H1 (cell line): ENCODE results near the gene POU5F1.
"Not testable (repeated sequence)": the region's sequence is repeated elsewhere in the genome, so short reads cannot be mapped to it uniquely, and the experiment has no call there.

Source experiments
- CEBPB ChIP-seq: IDR thresholded peaks from 2 replicates; pipeline ENCODE4 v1.6.1; 2012; ENCODE audit warnings: low read depth, low read length
- CHD1 ChIP-seq: IDR thresholded peaks from 2 replicates; pipeline ENCODE4 v1.6.1; 2012; ENCODE audit warnings: low read depth, low read length, improper control_type of control experiment
- HDAC6 ChIP-seq: IDR thresholded peaks from one replicate; pipeline ENCODE4 v1.7.1; 2012; ENCODE audit warnings: low read depth, mild to moderate bottlenecking, inconsistent platforms, low read length, moderate library complexity
- KDM1A ChIP-seq: fragments of 200-600, 300-600 bp; sonication (generic); IDR thresholded peaks from 2 replicates; pipeline ENCODE4 v1.7.1; 2016; ENCODE audit warnings: mild to moderate bottlenecking, low read length, borderline replicate concordance
- POLR2A ChIP-seq, 2 experiments: IDR thresholded peaks; 1 replicate in 1 of 2; 2 replicates in 1 of 2; pipeline ENCODE4 v1.6.1; 2011; ENCODE audit warnings: low read depth in 2 of 2, low read length in 2 of 2, mild to moderate bottlenecking in 2 of 2; ENCODE audit errors: control extremely low read depth in 1 of 2
- POLR2AphosphoS5 ChIP-seq: IDR thresholded peaks from 2 replicates; pipeline ENCODE4 v1.6.1; 2011; ENCODE audit warnings: low read depth, low read length
- RAD21 ChIP-seq, 2 experiments: IDR thresholded peaks in 1 of 2; conservative IDR thresholded peaks in 1 of 2; 2 replicates each; pipeline ENCODE4 v1.6.1; 2011; ENCODE audit warnings: low read depth in 2 of 2, low read length in 2 of 2, improper control_type of control experiment in 1 of 2, inconsistent platforms in 1 of 2, mild to moderate bottlenecking in 1 of 2, moderate library complexity in 1 of 2
- RFX5 ChIP-seq: IDR thresholded peaks from 2 replicates; pipeline ENCODE4 v1.6.1; 2011; ENCODE audit warnings: low read depth, low read length, improper control_type of control experiment, borderline replicate concordance
- SAP30 ChIP-seq: fragments of 300-600 bp; sonication (generic); IDR thresholded peaks from 2 replicates; pipeline ENCODE4 v1.7.1; 2012; ENCODE audit warnings: low read length, moderate library complexity, mild to moderate bottlenecking, inconsistent platforms; ENCODE audit not compliant: insufficient read depth, insufficient replicate concordance
- TCF12 ChIP-seq: IDR thresholded peaks from 2 replicates; pipeline ENCODE4 v1.6.1; 2011; ENCODE audit warnings: low read depth, mild to moderate bottlenecking, low read length
- ZNF274 ChIP-seq: IDR thresholded peaks from 2 replicates; pipeline ENCODE4 v1.7.0; 2012; ENCODE audit warnings: low read length, borderline replicate concordance; ENCODE audit errors: extremely low read depth
- TF ChIP-seq, protein P1 (sequence below): fragments of 300-600 bp; sonication (generic); IDR thresholded peaks from 2 replicates; pipeline ENCODE4 v1.7.1; 2012; ENCODE audit warnings: low read length, moderate library complexity, mild to moderate bottlenecking, inconsistent platforms; ENCODE audit not compliant: insufficient replicate concordance
- TF ChIP-seq, protein P2 (sequence below), 3 experiments: IDR thresholded peaks; 1 replicate in 2 of 3; 2 replicates in 1 of 3; pipeline versions ENCODE4 v1.5.1 to v1.6.1; 2011; ENCODE audit warnings: low read length in 3 of 3, mild to moderate bottlenecking in 3 of 3, inconsistent platforms in 2 of 3, low read depth in 1 of 3, moderate library complexity in 1 of 3; ENCODE audit not compliant: insufficient read depth in 1 of 3; ENCODE audit errors: control extremely low read depth in 1 of 3

DNA sequence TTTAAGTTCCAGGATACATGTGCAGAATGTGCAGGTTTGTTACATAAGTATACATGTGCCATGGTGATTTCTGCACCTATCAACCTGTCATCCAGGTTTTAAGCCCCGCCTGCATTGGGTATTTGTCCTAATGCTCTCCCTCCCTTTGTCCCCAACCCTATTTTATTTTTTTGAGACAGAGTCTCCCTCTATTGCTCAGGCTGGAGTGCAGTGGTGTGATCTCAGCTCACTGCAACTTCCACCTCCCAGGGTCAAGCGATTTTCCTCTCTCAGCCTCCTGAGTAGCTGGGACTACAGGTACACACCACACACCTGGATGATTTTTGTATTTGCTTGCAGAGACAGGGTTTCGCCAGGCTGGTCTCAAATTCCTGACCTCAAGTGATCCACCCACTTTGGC, 18.7 kb upstream of the POU5F1 start:
- TF ChIP-seq, protein P1, sequence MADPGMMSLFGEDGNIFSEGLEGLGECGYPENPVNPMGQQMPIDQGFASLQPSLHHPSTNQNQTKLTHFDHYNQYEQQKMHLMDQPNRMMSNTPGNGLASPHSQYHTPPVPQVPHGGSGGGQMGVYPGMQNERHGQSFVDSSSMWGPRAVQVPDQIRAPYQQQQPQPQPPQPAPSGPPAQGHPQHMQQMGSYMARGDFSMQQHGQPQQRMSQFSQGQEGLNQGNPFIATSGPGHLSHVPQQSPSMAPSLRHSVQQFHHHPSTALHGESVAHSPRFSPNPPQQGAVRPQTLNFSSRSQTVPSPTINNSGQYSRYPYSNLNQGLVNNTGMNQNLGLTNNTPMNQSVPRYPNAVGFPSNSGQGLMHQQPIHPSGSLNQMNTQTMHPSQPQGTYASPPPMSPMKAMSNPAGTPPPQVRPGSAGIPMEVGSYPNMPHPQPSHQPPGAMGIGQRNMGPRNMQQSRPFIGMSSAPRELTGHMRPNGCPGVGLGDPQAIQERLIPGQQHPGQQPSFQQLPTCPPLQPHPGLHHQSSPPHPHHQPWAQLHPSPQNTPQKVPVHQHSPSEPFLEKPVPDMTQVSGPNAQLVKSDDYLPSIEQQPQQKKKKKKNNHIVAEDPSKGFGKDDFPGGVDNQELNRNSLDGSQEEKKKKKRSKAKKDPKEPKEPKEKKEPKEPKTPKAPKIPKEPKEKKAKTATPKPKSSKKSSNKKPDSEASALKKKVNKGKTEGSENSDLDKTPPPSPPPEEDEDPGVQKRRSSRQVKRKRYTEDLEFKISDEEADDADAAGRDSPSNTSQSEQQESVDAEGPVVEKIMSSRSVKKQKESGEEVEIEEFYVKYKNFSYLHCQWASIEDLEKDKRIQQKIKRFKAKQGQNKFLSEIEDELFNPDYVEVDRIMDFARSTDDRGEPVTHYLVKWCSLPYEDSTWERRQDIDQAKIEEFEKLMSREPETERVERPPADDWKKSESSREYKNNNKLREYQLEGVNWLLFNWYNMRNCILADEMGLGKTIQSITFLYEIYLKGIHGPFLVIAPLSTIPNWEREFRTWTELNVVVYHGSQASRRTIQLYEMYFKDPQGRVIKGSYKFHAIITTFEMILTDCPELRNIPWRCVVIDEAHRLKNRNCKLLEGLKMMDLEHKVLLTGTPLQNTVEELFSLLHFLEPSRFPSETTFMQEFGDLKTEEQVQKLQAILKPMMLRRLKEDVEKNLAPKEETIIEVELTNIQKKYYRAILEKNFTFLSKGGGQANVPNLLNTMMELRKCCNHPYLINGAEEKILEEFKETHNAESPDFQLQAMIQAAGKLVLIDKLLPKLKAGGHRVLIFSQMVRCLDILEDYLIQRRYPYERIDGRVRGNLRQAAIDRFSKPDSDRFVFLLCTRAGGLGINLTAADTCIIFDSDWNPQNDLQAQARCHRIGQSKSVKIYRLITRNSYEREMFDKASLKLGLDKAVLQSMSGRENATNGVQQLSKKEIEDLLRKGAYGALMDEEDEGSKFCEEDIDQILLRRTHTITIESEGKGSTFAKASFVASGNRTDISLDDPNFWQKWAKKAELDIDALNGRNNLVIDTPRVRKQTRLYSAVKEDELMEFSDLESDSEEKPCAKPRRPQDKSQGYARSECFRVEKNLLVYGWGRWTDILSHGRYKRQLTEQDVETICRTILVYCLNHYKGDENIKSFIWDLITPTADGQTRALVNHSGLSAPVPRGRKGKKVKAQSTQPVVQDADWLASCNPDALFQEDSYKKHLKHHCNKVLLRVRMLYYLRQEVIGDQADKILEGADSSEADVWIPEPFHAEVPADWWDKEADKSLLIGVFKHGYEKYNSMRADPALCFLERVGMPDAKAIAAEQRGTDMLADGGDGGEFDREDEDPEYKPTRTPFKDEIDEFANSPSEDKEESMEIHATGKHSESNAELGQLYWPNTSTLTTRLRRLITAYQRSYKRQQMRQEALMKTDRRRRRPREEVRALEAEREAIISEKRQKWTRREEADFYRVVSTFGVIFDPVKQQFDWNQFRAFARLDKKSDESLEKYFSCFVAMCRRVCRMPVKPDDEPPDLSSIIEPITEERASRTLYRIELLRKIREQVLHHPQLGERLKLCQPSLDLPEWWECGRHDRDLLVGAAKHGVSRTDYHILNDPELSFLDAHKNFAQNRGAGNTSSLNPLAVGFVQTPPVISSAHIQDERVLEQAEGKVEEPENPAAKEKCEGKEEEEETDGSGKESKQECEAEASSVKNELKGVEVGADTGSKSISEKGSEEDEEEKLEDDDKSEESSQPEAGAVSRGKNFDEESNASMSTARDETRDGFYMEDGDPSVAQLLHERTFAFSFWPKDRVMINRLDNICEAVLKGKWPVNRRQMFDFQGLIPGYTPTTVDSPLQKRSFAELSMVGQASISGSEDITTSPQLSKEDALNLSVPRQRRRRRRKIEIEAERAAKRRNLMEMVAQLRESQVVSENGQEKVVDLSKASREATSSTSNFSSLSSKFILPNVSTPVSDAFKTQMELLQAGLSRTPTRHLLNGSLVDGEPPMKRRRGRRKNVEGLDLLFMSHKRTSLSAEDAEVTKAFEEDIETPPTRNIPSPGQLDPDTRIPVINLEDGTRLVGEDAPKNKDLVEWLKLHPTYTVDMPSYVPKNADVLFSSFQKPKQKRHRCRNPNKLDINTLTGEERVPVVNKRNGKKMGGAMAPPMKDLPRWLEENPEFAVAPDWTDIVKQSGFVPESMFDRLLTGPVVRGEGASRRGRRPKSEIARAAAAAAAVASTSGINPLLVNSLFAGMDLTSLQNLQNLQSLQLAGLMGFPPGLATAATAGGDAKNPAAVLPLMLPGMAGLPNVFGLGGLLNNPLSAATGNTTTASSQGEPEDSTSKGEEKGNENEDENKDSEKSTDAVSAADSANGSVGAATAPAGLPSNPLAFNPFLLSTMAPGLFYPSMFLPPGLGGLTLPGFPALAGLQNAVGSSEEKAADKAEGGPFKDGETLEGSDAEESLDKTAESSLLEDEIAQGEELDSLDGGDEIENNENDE = not testable (repeated sequence)
- TF ChIP-seq, protein P2, sequence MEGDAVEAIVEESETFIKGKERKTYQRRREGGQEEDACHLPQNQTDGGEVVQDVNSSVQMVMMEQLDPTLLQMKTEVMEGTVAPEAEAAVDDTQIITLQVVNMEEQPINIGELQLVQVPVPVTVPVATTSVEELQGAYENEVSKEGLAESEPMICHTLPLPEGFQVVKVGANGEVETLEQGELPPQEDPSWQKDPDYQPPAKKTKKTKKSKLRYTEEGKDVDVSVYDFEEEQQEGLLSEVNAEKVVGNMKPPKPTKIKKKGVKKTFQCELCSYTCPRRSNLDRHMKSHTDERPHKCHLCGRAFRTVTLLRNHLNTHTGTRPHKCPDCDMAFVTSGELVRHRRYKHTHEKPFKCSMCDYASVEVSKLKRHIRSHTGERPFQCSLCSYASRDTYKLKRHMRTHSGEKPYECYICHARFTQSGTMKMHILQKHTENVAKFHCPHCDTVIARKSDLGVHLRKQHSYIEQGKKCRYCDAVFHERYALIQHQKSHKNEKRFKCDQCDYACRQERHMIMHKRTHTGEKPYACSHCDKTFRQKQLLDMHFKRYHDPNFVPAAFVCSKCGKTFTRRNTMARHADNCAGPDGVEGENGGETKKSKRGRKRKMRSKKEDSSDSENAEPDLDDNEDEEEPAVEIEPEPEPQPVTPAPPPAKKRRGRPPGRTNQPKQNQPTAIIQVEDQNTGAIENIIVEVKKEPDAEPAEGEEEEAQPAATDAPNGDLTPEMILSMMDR (IDR thresholded peaks at IDR 0.05; ENCODE audit: control extremely low read depth in 1 of 3, insufficient read depth in 1 of 3, low read depth in 1 of 3, low read length in 3 of 3) = not testable (repeated sequence)
- not testable (repeated sequence) for TF ChIP-seq POLR2A (IDR thresholded peaks at IDR 0.05; ENCODE audit: control extremely low read depth in 1 of 2, low read depth in 2 of 2, low read length in 2 of 2); TCF12; CHD1; POLR2AphosphoS5; ZNF274; KDM1A; RFX5; HDAC6; CEBPB; SAP30
- TF ChIP-seq RAD21 (IDR thresholded peaks at IDR 0.05 in 1 of 2, conservative IDR thresholded peaks at IDR 0.05 in 1 of 2; ENCODE audit: low read depth in 2 of 2, low read length in 2 of 2) = peak in 1 of 2 experiments; percentile 21; a peak in 1 of 4 replicates
